Measurements from ENCODE around the gene HSF4. TPM values are rescaled to one million over a fixed set of nuclear protein-coding genes. Genes with fewer than 3 reads are reported as not detected.

The HSF4 gene
- total RNA-seq, 2 experiments from 2014 or later = 8.1 to 17.0 TPM

DNA sequence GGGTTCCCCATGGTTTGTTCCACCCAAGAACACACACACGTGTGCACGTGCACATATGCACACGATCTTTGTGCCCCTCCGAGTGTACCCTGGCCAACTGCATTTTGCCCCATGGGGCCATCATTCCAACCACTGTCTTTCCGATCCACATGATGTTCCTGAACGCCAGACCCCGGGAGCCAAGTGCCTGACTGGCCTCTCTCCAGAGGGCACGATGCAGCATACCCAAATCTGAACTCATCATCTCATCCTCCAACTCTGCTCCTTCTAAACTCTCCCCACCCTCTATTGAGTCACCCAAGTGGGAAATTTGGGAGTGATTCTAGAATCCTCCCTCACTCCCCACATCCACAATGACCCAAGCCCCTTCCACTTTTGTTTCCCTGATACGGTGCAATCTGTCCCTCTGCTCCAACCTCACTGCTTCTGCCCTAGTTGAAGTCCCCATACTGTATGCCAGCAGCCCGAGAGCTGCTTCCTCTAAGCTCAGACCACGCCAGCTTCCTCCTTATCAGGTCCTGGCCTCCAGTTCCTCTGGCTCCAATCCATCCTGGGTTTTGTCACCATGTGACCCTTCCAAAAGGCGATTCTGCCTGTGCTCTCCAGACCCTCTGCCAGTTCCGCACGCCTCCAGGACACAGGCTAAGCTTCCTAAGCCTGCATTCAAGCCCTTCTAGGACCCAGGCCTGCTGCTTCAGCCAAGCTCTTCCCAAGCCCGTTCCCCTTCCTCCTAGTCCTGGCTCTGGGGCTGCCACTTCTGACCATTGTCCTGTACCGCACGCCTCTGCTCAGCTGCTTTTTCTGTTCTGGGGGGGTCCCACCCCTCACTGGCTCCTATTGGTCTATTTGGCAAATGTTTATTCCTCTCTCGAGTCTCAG, 52.3 kb downstream of the HSF4 start:
- CTCF ChIA-PET (ENCODE audit: unreplicated experiment) = no interaction called here
- H3K36me3 ChIP-seq (ENCODE audit: insufficient read depth, low read length) = no peaks in the 10 kb centered on the region
- DNase-seq (ENCODE audit: low spot score) = no peak
- H3K4me2 ChIP-seq (ENCODE audit: low read length) = no peak overlapping the region
- no peak overlapping the region for H3K4me3 ChIP-seq (ENCODE audit: low read depth, low read length, poor library complexity, severe bottlenecking)
- no peaks in the 10 kb centered on the region for H4K20me1 ChIP-seq (ENCODE audit: insufficient read depth, low read length)
- no peak overlapping the region for H3K27ac ChIP-seq (ENCODE audit: low read depth, low read length, poor library complexity, severe bottlenecking)
- POLR2A ChIA-PET = interaction anchor here (0.5 to 1.5 kb wide), 3 partner anchors 10 to 81 kb away, joined by 3 to 5 read pairs (median 3); partner anchors contain the start of gene TMEM208
- H3K79me2 ChIP-seq (ENCODE audit: insufficient read depth, low read depth, low read length) = no peaks in the 10 kb centered on the region
- no peak overlapping the region for H2AFZ ChIP-seq (ENCODE audit: low read length)
- no peaks in the 10 kb centered on the region for H3K9me3 ChIP-seq (ENCODE audit: low read length)
- no TSS peak for BruUV-seq (replicated peaks)
- H3K4me1 ChIP-seq (ENCODE audit: insufficient read depth, low read length, poor library complexity, severe bottlenecking) = no peaks in the 10 kb centered on the region
- TF ChIP-seq EZH2phosphoT487 (IDR thresholded peaks at IDR 0.05; ENCODE audit: borderline replicate concordance, low read depth, low read length) = no peak
- intact Hi-C loops (cut with micrococcal nuclease; ENCODE audit: unreplicated experiment) = no loop called here
- no peaks in the 10 kb centered on the region for H3K9me2 ChIP-seq (ENCODE audit: insufficient read depth, low read length)

Small RNA genes within 50 kb of the gene (microRNA-seq; reads per million reads assigned to microRNA genes)
- 89.4 reads per million, percentile 56 among the genes with 10 or more reads in this experiment for gene MIR328 (ENCODE audit: borderline replicate concordance)

Small RNA genes within 50 kb of the gene (small RNA-seq; reads per million reads assigned to genes)
- gene MIR328 = not detected

Other genes starting within 250 kb of the HSF4 start
- gene CDH16, start 245.9 kb upstream of the HSF4 start, total RNA-seq (2014; rRNA removed; shearing (Covaris generic)) = not detected in 2 replicates
- not detected in 2 replicates for gene CDH16, start 245.9 kb upstream of the HSF4 start, total RNA-seq (2022)
- gene RRAD, start 239.2 kb upstream of the HSF4 start, total RNA-seq (2014; rRNA removed; shearing (Covaris generic)) = 0.09 TPM in 1 of 2 replicates, not detected in the other
- gene RRAD, start 239.2 kb upstream of the HSF4 start, total RNA-seq (2022) = not detected in 2 replicates
- 132 and 133 TPM in 2 replicates for gene CIAO2B, start 230.3 kb upstream of the HSF4 start, total RNA-seq (2014; rRNA removed; shearing (Covaris generic))
- gene CIAO2B, start 230.3 kb upstream of the HSF4 start, total RNA-seq (2022) = 76.4 and 78.3 TPM in 2 replicates
- gene CES2, start 229.2 kb upstream of the HSF4 start, total RNA-seq (2014; rRNA removed; shearing (Covaris generic)) = 18.5 and 29.6 TPM in 2 replicates
- 27.6 and 30.7 TPM in 2 replicates for gene CES2, start 229.2 kb upstream of the HSF4 start, total RNA-seq (2022)
- 1.7 and 2.7 TPM in 2 replicates for gene CES3, start 203.5 kb upstream of the HSF4 start, total RNA-seq (2014; rRNA removed; shearing (Covaris generic))
- 1.4 and 1.9 TPM in 2 replicates for gene CES3, start 203.5 kb upstream of the HSF4 start, total RNA-seq (2022)
- gene CES4A, start 176.2 kb upstream of the HSF4 start, total RNA-seq (2014; rRNA removed; shearing (Covaris generic)) = 0.47 and 2.0 TPM in 2 replicates
- gene CES4A, start 176.2 kb upstream of the HSF4 start, total RNA-seq (2022) = 0.38 and 0.41 TPM in 2 replicates
- gene CBFB, start 135.6 kb upstream of the HSF4 start, total RNA-seq (2014; rRNA removed; shearing (Covaris generic)) = 93.5 and 187 TPM in 2 replicates
- gene CBFB, start 135.6 kb upstream of the HSF4 start, total RNA-seq (2022) = 151 and 154 TPM in 2 replicates
- gene PHAF1, start 54.8 kb upstream of the HSF4 start, total RNA-seq (2014; rRNA removed; shearing (Covaris generic)) = 12.6 and 16.8 TPM in 2 replicates
- 11.8 and 13.9 TPM in 2 replicates for gene PHAF1, start 54.8 kb upstream of the HSF4 start, total RNA-seq (2022)
- 1.1 and 2.7 TPM in 2 replicates for gene B3GNT9, start 13.7 kb upstream of the HSF4 start, total RNA-seq (2014; rRNA removed; shearing (Covaris generic))
- gene B3GNT9, start 13.7 kb upstream of the HSF4 start, total RNA-seq (2022) = 2.7 TPM in 2 replicates
- 11.3 and 11.6 TPM in 2 replicates for gene TRADD, start 4.8 kb upstream of the HSF4 start, total RNA-seq (2014; rRNA removed; shearing (Covaris generic))
- 15.4 and 16.7 TPM in 2 replicates for gene TRADD, start 4.8 kb upstream of the HSF4 start, total RNA-seq (2022)
- 5.8 and 7.3 TPM in 2 replicates for gene FBXL8, start 4.8 kb upstream of the HSF4 start, total RNA-seq (2014; rRNA removed; shearing (Covaris generic))
- 10.4 and 12.2 TPM in 2 replicates for gene FBXL8, start 4.8 kb upstream of the HSF4 start, total RNA-seq (2022)
- gene NOL3, start 5.8 kb downstream of the HSF4 start, total RNA-seq (2014; rRNA removed; shearing (Covaris generic)) = 1.1 and 2.2 TPM in 2 replicates
- 4.1 and 4.4 TPM in 2 replicates for gene NOL3, start 5.8 kb downstream of the HSF4 start, total RNA-seq (2022)
- 18.0 and 22.9 TPM in 2 replicates for gene MATCAP1, start 19.2 kb downstream of the HSF4 start, total RNA-seq (2014; rRNA removed; shearing (Covaris generic))
- 39.6 and 42.3 TPM in 2 replicates for gene MATCAP1, start 19.2 kb downstream of the HSF4 start, total RNA-seq (2022)
- not detected in 2 replicates for gene EXOC3L1, start 25.4 kb downstream of the HSF4 start, total RNA-seq (2014; rRNA removed; shearing (Covaris generic))
- not detected in 2 replicates for gene EXOC3L1, start 25.4 kb downstream of the HSF4 start, total RNA-seq (2022)
- 139 and 157 TPM in 2 replicates for gene E2F4, start 27.4 kb downstream of the HSF4 start, total RNA-seq (2014; rRNA removed; shearing (Covaris generic))
- gene E2F4, start 27.4 kb downstream of the HSF4 start, total RNA-seq (2022) = 108 and 124 TPM in 2 replicates
- 7.7 and 7.8 TPM in 2 replicates for gene ELMO3, start 34.4 kb downstream of the HSF4 start, total RNA-seq (2014; rRNA removed; shearing (Covaris generic))
- gene ELMO3, start 34.4 kb downstream of the HSF4 start, total RNA-seq (2022) = 7.6 and 9.0 TPM in 2 replicates
- gene TMEM208, start 62.4 kb downstream of the HSF4 start, total RNA-seq (2014; rRNA removed; shearing (Covaris generic)) = 19.9 and 36.7 TPM in 2 replicates
- 22.5 and 26.4 TPM in 2 replicates for gene TMEM208, start 62.4 kb downstream of the HSF4 start, total RNA-seq (2022)
- 16.0 and 16.5 TPM in 2 replicates for gene FHOD1, start 82.7 kb downstream of the HSF4 start, total RNA-seq (2014; rRNA removed; shearing (Covaris generic))
- gene FHOD1, start 82.7 kb downstream of the HSF4 start, total RNA-seq (2022) = 44.1 and 55.0 TPM in 2 replicates
- gene SLC9A5, start 84.2 kb downstream of the HSF4 start, total RNA-seq (2014; rRNA removed; shearing (Covaris generic)) = 0.36 and 2.7 TPM in 2 replicates
- 3.6 and 4.2 TPM in 2 replicates for gene SLC9A5, start 84.2 kb downstream of the HSF4 start, total RNA-seq (2022)
- not detected in 2 replicates for gene PLEKHG4, start 114.8 kb downstream of the HSF4 start, total RNA-seq (2014; rRNA removed; shearing (Covaris generic))
- gene PLEKHG4, start 114.8 kb downstream of the HSF4 start, total RNA-seq (2022) = 0.51 and 1.3 TPM in 2 replicates
- not detected in 2 replicates for gene KCTD19, start 162.0 kb downstream of the HSF4 start, total RNA-seq (2014; rRNA removed; shearing (Covaris generic))
- gene KCTD19, start 162.0 kb downstream of the HSF4 start, total RNA-seq (2022) = 0.17 and 1.4 TPM in 2 replicates
- not detected in 2 replicates for gene LRRC36, start 162.1 kb downstream of the HSF4 start, total RNA-seq (2014; rRNA removed; shearing (Covaris generic))
- gene LRRC36, start 162.1 kb downstream of the HSF4 start, total RNA-seq (2022) = not detected in 2 replicates
- not detected in 2 replicates for gene TPPP3, start 228.8 kb downstream of the HSF4 start, total RNA-seq (2014; rRNA removed; shearing (Covaris generic))
- gene TPPP3, start 228.8 kb downstream of the HSF4 start, total RNA-seq (2022) = not detected in 2 replicates